Panc1 (cell line): Measurements from ENCODE around the gene POU2F2. TPM values are rescaled to one million over a fixed set of nuclear protein-coding genes. Genes with fewer than 3 reads are reported as not detected.

Experiments used
- ATAC-seq: fragments of 200-7000 bp; cut with Tn5 transposase; 2 replicates; pipeline ENCODE4 v1.9.1; 2020; ENCODE audit warnings: mild to moderate bottlenecking, moderate library complexity
- BruUV-seq: library from RNA; stranded (reverse); fragments of 400-500 nt; replicated peaks from 2 replicates; lab custom pipeline; 2021; lab: Mats Ljungman, UMichigan
- CTCF ChIA-PET: fragments of 300-600 bp; sonication (Branson Sonifier 250); formaldehyde crosslinking; loops from one replicate; lab custom pipeline; 2022; ENCODE audit warnings: antibody characterized with exemption; lab: Charles Lee
- POLR2A ChIA-PET: fragments of 300-600 bp; sonication (Branson Sonifier 250); formaldehyde crosslinking; loops from one replicate; lab custom pipeline; 2022; ENCODE audit warnings: antibody characterized with exemption; lab: Charles Lee
- DNase-seq: peaks from one replicate; pipeline ENCODE4 v3.0.0-alpha.2; 2010; ENCODE audit warnings: low read depth, low spot score
- H3K27ac ChIP-seq: 2 replicates; pipeline ENCODE4 v1.5.1; 2011; ENCODE audit warnings: mild to moderate bottlenecking, low read length, inconsistent platforms
- H3K27me3 ChIP-seq: fragments of 200-500 bp; sonication (Bioruptor generic); 2 replicates; pipeline ENCODE4 v1.6.0; 2014; ENCODE audit warnings: low read length, inconsistent platforms; ENCODE audit not compliant: control insufficient read depth, insufficient read depth
- H3K36me3 ChIP-seq: fragments of 200-500 bp; sonication (Bioruptor generic); 2 replicates; pipeline ENCODE4 v1.5.1; 2014; ENCODE audit warnings: inconsistent platforms, mild to moderate bottlenecking, low read length, moderate library complexity; ENCODE audit not compliant: control insufficient read depth, insufficient read depth
- H3K4me1 ChIP-seq: 2 replicates; pipeline ENCODE4 v1.5.1; 2011; ENCODE audit warnings: inconsistent platforms, mild to moderate bottlenecking, low read length, moderate library complexity; ENCODE audit not compliant: control insufficient read depth, insufficient read depth
- H3K4me3 ChIP-seq, 2 experiments: 2 replicates each; pipeline ENCODE4 v1.5.1; 2011 to 2012; ENCODE audit warnings: low read depth in 2 of 2, low read length in 2 of 2, mild to moderate bottlenecking in 2 of 2, inconsistent platforms in 1 of 2, moderate library complexity in 1 of 2
- H3K9me3 ChIP-seq: fragments of 200-500 bp; sonication (Bioruptor generic); 2 replicates; pipeline ENCODE4 v1.5.1; 2014; ENCODE audit warnings: low read depth, mild to moderate bottlenecking, inconsistent platforms, low read length, moderate library complexity; ENCODE audit not compliant: control insufficient read depth, insufficient read depth
- POLR2AphosphoS5 ChIP-seq: IDR thresholded peaks from 2 replicates; pipeline ENCODE4 v1.6.1; 2012; ENCODE audit warnings: mild to moderate bottlenecking, low read depth, low read length, moderate library complexity
- SIN3A ChIP-seq: IDR thresholded peaks from 2 replicates; pipeline ENCODE4 v1.6.1; 2012; ENCODE audit warnings: low read depth, mild to moderate bottlenecking, low read length, moderate library complexity, borderline replicate concordance; ENCODE audit not compliant: insufficient read depth
- TCF7L2 ChIP-seq: IDR thresholded peaks from 2 replicates; pipeline ENCODE4 v1.6.1; 2011; ENCODE audit warnings: mild to moderate bottlenecking, low read depth, low read length, inconsistent platforms
- in situ Hi-C: cut with HindIII; loops from 2 replicates; pipeline ENCODE4 v1.10.0; 2016; ENCODE audit warnings: low sequenced_read_pairs, low pct_unique_long_range_greater_than_20kb
- intact Hi-C: fragments of 100-400 bp; cut with micrococcal nuclease; formaldehyde crosslinking; loops from one replicate; pipeline ENCODE4 v1.10.0; 2022; ENCODE audit not compliant: unreplicated experiment
- total RNA-seq: library from RNA; stranded (reverse); gene quantifications from one replicate; pipeline ENCODE4 v1.2.1, GENCODE V29; 2021; ENCODE audit not compliant: unreplicated experiment
- TF ChIP-seq, protein P1 (sequence below): fragments of 450-650 bp; IDR thresholded peaks from 2 replicates; pipeline ENCODE4 v1.5.1; 2017; ENCODE audit warnings: mild to moderate bottlenecking
- TF ChIP-seq, protein P2 (sequence below), 2 experiments: IDR thresholded peaks; 2 replicates each; pipeline ENCODE4 v1.6.1; 2011 to 2012; ENCODE audit warnings: low read depth in 2 of 2, control low read depth in 1 of 2, low read length in 1 of 2, mild to moderate bottlenecking in 1 of 2, moderate library complexity in 1 of 2; ENCODE audit not compliant: insufficient read depth in 1 of 2

Gene POU2F2
- total RNA-seq, 1 experiment from 2014 or later: 0.10 TPM

DNA sequence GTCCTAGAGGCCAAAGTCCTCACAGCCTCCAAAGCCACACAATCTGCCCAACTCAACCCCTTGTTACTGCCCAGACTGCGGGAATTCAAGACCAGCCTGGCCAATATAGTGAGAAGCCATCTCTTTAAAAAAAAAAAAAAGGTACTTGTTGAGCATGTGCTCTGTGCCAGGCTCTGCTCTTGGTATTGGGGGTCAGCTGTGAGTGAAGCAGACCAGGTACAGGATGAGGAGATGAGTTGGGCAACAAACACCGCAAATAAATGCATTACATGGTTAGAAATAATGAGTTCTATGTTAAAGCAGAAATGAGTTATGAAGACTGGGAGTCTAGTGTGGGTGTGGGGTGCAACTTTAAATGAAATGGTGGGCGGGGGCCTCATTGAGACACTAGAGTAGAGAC, 72.1 kb downstream of the POU2F2 start:
- ChIA-PET POLR2A (interaction anchor here (0.8 kb wide), 1 partner anchor 319 kb away, joined by 6 read pairs; no protein-coding TSS in a partner anchor), CTCF (no interaction called here)
- DNase-seq (no peak), ATAC-seq (no peak)
- H3K27ac ChIP-seq: no peak overlapping the region
- in situ Hi-C loops: no loop called here
- H3K9me3 ChIP-seq: no peaks in the 10 kb centered on the region
- no TSS peak for BruUV-seq
- TF ChIP-seq SIN3A (no peak), TCF7L2 (no peak), POLR2AphosphoS5 (no peak)
- TF ChIP-seq, protein P1, sequence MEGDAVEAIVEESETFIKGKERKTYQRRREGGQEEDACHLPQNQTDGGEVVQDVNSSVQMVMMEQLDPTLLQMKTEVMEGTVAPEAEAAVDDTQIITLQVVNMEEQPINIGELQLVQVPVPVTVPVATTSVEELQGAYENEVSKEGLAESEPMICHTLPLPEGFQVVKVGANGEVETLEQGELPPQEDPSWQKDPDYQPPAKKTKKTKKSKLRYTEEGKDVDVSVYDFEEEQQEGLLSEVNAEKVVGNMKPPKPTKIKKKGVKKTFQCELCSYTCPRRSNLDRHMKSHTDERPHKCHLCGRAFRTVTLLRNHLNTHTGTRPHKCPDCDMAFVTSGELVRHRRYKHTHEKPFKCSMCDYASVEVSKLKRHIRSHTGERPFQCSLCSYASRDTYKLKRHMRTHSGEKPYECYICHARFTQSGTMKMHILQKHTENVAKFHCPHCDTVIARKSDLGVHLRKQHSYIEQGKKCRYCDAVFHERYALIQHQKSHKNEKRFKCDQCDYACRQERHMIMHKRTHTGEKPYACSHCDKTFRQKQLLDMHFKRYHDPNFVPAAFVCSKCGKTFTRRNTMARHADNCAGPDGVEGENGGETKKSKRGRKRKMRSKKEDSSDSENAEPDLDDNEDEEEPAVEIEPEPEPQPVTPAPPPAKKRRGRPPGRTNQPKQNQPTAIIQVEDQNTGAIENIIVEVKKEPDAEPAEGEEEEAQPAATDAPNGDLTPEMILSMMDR: no peak
- TF ChIP-seq, protein P2, sequence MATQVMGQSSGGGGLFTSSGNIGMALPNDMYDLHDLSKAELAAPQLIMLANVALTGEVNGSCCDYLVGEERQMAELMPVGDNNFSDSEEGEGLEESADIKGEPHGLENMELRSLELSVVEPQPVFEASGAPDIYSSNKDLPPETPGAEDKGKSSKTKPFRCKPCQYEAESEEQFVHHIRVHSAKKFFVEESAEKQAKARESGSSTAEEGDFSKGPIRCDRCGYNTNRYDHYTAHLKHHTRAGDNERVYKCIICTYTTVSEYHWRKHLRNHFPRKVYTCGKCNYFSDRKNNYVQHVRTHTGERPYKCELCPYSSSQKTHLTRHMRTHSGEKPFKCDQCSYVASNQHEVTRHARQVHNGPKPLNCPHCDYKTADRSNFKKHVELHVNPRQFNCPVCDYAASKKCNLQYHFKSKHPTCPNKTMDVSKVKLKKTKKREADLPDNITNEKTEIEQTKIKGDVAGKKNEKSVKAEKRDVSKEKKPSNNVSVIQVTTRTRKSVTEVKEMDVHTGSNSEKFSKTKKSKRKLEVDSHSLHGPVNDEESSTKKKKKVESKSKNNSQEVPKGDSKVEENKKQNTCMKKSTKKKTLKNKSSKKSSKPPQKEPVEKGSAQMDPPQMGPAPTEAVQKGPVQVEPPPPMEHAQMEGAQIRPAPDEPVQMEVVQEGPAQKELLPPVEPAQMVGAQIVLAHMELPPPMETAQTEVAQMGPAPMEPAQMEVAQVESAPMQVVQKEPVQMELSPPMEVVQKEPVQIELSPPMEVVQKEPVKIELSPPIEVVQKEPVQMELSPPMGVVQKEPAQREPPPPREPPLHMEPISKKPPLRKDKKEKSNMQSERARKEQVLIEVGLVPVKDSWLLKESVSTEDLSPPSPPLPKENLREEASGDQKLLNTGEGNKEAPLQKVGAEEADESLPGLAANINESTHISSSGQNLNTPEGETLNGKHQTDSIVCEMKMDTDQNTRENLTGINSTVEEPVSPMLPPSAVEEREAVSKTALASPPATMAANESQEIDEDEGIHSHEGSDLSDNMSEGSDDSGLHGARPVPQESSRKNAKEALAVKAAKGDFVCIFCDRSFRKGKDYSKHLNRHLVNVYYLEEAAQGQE (IDR thresholded peaks at IDR 0.05; ENCODE audit: insufficient read depth in 1 of 2, low read depth in 2 of 2, low read length in 1 of 2): no peak
- no peaks in the 10 kb centered on the region for H3K4me1 ChIP-seq
- intact Hi-C loops: no loop called here
- no peaks in the 10 kb centered on the region for H3K36me3 ChIP-seq
- H3K27me3 ChIP-seq: no peaks in the 10 kb centered on the region
- H3K4me3 ChIP-seq: no peak overlapping the region

DNA sequence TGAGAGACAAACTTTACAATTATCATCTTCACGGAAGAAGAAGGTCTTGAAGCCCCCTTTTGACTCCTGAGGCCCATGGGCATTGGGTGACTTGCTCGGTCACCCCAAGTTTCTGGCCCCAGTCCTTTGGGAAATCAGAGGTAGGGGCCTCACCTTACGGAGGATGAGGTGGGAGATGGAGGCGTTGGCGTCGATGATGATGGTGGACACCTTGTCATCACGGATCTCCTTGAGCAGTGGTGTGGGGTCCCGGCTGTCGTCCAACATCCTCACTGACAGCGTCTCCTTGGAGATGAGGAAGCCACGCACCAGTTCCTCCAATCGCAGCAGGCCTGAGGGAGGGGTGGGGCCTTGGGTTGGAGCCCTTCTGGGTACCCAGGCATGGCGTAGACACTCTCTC, 73.0 kb downstream of the POU2F2 start:
- H3K27me3 ChIP-seq: no peaks in the 10 kb centered on the region
- POLR2A ChIA-PET: no interaction called here
- no peaks in the 10 kb centered on the region for H3K4me1 ChIP-seq
- TF ChIP-seq TCF7L2 (no peak), SIN3A (no peak)
- TF ChIP-seq, protein P2 (IDR thresholded peaks at IDR 0.05; ENCODE audit: insufficient read depth in 1 of 2, low read depth in 2 of 2, low read length in 1 of 2): no peak
- TF ChIP-seq, protein P1: no peak
- no peak overlapping the region for H3K27ac ChIP-seq
- H3K36me3 ChIP-seq: no peaks in the 10 kb centered on the region
- in situ Hi-C loops (no loop called here), intact Hi-C loops (no loop called here)
- CTCF ChIA-PET: interaction anchor here (0.6 kb wide), 1 partner anchor 24 kb away, joined by 4 read pairs; no protein-coding TSS in a partner anchor
- BruUV-seq: no TSS peak
- no peak overlapping the region for H3K4me3 ChIP-seq
- no peak for ATAC-seq
- no peak for DNase-seq
- no peaks in the 10 kb centered on the region for H3K9me3 ChIP-seq
